ENCODE data around the gene ANKRD13A.
"Not testable (repeated sequence)": the region's sequence is repeated elsewhere in the genome, so short reads cannot be mapped to it uniquely, and the experiment has no call there.

Gene ANKRD13A

GRCh38 chr12:110046451-110047187, 47.4 kb downstream of the ANKRD13A start:
- H3K4me3 ChIP-seq (replicated peaks; ENCODE audit: low read depth, low read length) = no peak overlapping the region; the same call in none of the 2 replicates
- TF ChIP-seq CTCF (IDR thresholded peaks at IDR 0.05; ENCODE audit: insufficient read depth, low read length, poor library complexity, severe bottlenecking) = no peak
- DNase-seq (ENCODE audit: extremely low read depth, insufficient read length) = no peak
- peaks cover 5% of the 10 kb centered on the region for H3K36me3 ChIP-seq (ENCODE audit: control insufficient read depth, insufficient read depth, low read length)
- no peaks in the 10 kb centered on the region for H3K27me3 ChIP-seq (replicated peaks; ENCODE audit: control insufficient read depth, insufficient read depth, low read length)

DNA sequence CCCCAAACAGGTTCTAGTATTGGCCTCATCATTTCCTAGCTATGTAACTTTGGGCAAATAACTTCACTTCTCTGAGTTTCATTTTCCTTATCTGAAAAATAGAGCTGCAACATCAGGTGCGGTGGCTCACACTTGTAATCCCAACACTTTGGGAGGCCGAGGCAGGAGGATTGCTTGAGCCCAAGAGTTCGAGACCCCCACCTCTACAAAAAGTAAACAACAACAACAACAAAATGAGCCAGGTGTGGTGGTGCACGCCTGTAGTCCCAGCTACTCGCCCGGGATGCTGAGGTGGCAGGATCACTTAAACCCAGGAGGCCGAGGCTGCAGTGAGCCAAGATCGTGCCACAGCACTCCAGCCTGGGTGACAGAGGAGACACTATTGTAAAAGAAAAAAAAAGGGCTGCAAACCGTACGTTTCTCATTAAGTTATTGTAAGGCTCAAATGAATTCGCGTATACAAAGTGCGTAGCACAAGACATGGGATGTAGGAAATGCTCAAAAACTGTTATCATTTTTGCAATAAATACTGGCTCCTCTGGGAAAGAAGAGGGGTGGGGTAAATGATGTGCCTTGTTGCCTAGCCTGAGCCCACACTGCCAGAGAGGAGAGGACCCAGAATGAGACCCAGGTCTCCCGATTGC, 48.2 kb downstream of the ANKRD13A start:
- peaks cover 2% of the 10 kb centered on the region for H3K36me3 ChIP-seq (ENCODE audit: control insufficient read depth, insufficient read depth, low read length)
- no peak for DNase-seq (ENCODE audit: extremely low read depth, insufficient read length)
- TF ChIP-seq CTCF (IDR thresholded peaks at IDR 0.05; ENCODE audit: insufficient read depth, low read length, poor library complexity, severe bottlenecking) = no peak
- peak overlapping the region; percentile 86 for H3K4me3 ChIP-seq (replicated peaks; ENCODE audit: low read depth, low read length)
- no peaks in the 10 kb centered on the region for H3K27me3 ChIP-seq (replicated peaks; ENCODE audit: control insufficient read depth, insufficient read depth, low read length)

GRCh38 chr12:110048242-110049027, 49.2 kb downstream of the ANKRD13A start, which contains the start of gene C12orf76:
C12orf76 (minus strand) TSS chr12:110048522; CDS start chr12:110048495, 27 bp downstream.
- peak; percentile 92 for DNase-seq (ENCODE audit: extremely low read depth, insufficient read length)
- no peaks in the 10 kb centered on the region for H3K27me3 ChIP-seq (replicated peaks; ENCODE audit: control insufficient read depth, insufficient read depth, low read length)
- TF ChIP-seq CTCF (IDR thresholded peaks at IDR 0.05; ENCODE audit: insufficient read depth, low read length, poor library complexity, severe bottlenecking) = peak; percentile 16
- H3K36me3 ChIP-seq (ENCODE audit: control insufficient read depth, insufficient read depth, low read length) = no peaks in the 10 kb centered on the region
- H3K4me3 ChIP-seq (replicated peaks; ENCODE audit: low read depth, low read length) = peak within 1 kb of the TSS; percentile 86

- not testable (repeated sequence) for H3K36me3 ChIP-seq (ENCODE audit: control insufficient read depth, insufficient read depth, low read length)
- peak overlapping the region; percentile 86 for H3K4me3 ChIP-seq (replicated peaks; ENCODE audit: low read depth, low read length)
Measured at GRCh38 chr12:110049034-110049433, 49.8 kb downstream of the ANKRD13A start.

DNA sequence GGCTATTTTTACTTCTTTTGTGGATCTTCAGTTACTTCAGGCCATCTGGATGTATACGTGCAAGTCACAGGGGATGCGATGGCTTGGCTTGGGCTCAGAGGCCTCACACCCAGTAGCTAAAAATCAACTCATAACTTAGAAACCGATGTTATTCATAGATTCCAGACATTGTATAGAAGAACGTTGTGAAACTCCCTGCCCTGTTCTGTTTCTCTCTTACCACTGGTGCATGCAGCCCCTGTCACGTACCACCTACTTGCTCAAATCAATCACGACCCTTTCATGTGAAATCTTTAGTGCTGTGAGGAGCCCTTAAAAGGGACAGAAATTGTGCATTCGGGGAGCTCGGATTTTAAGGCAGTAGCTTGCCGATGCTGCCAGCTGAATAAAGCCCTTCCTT, 50.4 kb downstream of the ANKRD13A start:
- H3K27me3 ChIP-seq (replicated peaks; ENCODE audit: control insufficient read depth, insufficient read depth, low read length); H3K4me3 ChIP-seq (replicated peaks; ENCODE audit: low read depth, low read length); H3K36me3 ChIP-seq (ENCODE audit: control insufficient read depth, insufficient read depth, low read length); DNase-seq (ENCODE audit: extremely low read depth, insufficient read length): not testable (repeated sequence)

More at GRCh38 chr12:110049034-110049433, 49.8 kb downstream of the ANKRD13A start:
- not testable (repeated sequence) for H3K27me3 ChIP-seq (replicated peaks; ENCODE audit: control insufficient read depth, insufficient read depth, low read length)
- peak; percentile 64 for DNase-seq (ENCODE audit: extremely low read depth, insufficient read length)

- no peak for DNase-seq (ENCODE audit: extremely low read depth, insufficient read length)
- no peak overlapping the region for H3K4me3 ChIP-seq (replicated peaks; ENCODE audit: low read depth, low read length)
- no peaks in the 10 kb centered on the region for H3K27me3 ChIP-seq (replicated peaks; ENCODE audit: control insufficient read depth, insufficient read depth, low read length)
- TF ChIP-seq CTCF (IDR thresholded peaks at IDR 0.05; ENCODE audit: insufficient read depth, low read length, poor library complexity, severe bottlenecking) = no peak
- H3K36me3 ChIP-seq (ENCODE audit: control insufficient read depth, insufficient read depth, low read length) = no peaks in the 10 kb centered on the region
Measured at GRCh38 chr12:110050927-110051326, 51.7 kb downstream of the ANKRD13A start.

DNA sequence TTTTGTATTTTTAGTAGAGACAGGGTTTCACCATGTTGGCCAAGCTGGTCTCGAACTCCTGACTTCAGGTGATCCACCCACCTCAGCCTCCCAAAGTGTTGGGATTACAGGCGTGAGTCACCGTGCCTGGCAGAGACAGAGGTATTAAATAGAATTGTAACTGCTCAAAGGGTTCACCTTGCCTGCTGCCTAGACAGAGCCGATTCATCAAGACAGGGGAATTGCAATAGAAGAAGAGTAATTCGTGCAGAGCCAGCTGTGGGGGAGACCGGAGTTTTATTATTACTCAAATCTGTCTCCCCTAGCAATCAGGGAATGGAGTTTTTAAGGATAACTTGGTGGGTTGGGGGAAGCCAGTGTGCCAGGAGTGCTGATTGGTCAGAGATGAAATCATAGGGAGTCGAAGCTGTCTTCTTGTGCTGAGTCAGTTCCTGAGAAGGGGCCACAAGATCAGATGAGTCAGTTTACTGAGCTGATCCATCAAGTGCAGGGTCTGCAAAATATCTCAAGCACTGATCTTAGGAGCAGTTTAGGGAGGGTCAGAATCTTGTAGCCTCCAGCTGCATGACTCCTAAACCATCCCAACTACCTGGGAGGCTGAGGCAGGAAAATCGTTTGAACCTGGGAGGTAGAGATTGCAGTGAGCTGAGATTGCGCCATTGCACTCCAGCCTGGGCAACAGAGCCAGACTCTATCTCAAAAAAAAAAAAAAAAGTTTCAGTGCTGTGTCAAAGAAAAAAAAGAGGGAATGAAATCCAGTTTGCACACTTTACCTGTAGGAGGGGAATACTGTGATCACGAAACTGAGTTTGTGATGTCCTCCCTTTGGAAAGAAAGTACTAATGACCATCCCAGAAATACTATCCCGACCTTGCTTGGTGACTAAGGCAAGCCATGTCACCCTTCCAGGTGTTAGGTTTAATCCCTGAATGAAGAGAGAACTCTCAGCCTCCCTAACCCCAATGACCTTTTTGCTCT, 56.4 kb downstream of the ANKRD13A start:
- not testable (repeated sequence) for H3K4me3 ChIP-seq (replicated peaks; ENCODE audit: low read depth, low read length); DNase-seq (ENCODE audit: extremely low read depth, insufficient read length); H3K27me3 ChIP-seq (replicated peaks; ENCODE audit: control insufficient read depth, insufficient read depth, low read length); H3K36me3 ChIP-seq (ENCODE audit: control insufficient read depth, insufficient read depth, low read length)

GRCh38 chr12:110056643-110057042, 57.4 kb downstream of the ANKRD13A start:
- DNase-seq (ENCODE audit: extremely low read depth, insufficient read length); H3K27me3 ChIP-seq (replicated peaks; ENCODE audit: control insufficient read depth, insufficient read depth, low read length); H3K4me3 ChIP-seq (replicated peaks; ENCODE audit: low read depth, low read length); H3K36me3 ChIP-seq (ENCODE audit: control insufficient read depth, insufficient read depth, low read length): not testable (repeated sequence)
